HG03442 (cell line): ENCODE results near the gene UXS1.

Source experiments
- ATAC-seq: cut with Tn5 transposase; IDR thresholded peaks from one replicate; pipeline ENCODE4 v1.9.1; 2021; ENCODE audit warnings: mild to moderate bottlenecking, moderate library complexity; ENCODE audit not compliant: unreplicated experiment

The UXS1 gene

DNA sequence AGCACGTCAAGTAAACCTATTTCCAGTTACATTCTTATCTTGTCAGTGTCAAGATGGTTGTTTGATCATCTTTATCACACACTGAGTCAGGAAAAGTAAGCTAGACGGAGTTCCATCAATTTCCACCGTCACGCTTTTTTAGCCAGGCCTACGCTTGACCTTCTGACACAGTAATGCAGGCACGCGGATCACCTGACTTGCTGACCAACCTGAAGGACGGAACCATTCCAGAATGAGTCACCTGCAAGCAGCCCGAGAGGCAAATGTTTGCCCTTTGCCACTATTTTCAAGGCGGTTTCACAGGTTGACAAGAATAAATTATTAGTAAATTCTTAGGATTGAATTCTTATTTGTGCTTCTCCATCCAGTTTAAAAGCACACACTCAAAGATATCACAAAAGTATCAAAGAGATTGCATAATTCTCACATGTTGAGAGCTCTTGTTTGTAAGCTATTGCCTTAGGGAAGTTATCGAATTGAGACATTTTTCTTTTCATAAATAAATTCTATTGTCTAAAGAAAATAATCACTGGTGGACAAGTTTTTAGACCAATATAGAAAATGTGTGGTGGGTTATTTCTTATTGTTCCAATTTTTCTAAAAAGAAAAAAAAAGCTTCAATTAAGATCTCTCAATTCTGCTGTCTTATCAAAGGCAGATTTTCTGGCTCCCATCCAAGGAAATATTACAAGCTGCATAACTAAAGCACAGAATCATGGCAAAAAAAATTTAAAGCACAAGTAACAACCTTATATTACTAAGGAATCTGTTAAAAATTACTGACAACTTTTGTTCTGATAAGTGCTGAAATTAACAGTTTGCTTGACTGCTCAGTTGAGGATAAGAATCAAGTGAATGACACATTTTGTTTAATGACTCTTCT, 31.9 kb downstream of the UXS1 start:
- ATAC-seq, result no peak

GRCh38 chr2:106161341-106161740, 32.8 kb downstream of the UXS1 start:
- ATAC-seq, result no peak

GRCh38 chr2:106160786-106161261, 33.3 kb downstream of the UXS1 start:
- ATAC-seq, result peak; percentile 32

DNA sequence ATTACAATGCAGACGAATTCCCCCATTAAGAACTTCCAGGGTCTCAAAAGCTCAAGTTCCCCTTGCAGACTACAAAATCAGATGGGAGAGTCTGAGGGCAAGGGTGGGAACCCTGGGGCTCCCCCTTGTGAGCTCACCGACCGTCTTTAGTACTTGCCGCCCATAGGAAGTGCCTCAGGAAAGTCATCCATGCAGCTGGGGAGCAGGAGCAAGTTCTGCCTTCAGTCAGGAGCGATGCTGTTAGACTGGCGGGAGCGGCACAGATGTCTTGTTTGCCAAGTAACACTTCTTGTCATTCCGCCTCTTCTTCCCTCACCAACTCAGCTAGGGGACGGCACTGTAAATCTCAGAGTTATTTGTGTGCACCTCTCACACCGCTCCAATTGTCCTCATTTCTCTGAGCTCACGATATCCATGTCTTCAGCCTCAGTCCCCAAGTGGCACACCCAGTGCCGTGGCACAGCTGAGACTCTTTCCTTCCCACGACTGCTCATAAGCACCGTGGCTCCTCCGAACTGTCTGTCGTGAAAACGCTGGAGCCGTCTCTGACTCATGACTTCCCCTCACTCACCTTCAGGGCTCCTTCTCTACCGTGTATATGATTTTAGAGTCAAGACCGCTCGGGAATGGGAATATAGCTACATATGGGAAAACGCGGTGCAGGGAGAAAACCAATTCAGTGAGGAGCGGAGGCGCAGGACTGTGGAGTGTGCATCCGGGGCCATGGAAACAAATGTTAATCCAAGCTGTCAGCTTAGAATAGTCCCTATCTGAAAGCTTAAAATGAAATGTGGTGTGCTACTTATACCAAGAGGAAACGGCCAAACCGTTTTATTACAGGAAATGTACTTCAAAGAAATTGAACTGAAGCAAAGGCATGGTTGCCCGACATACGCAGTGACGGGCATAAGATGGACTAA, 34.0 kb downstream of the UXS1 start:
- peak; percentile 64 for ATAC-seq

DNA sequence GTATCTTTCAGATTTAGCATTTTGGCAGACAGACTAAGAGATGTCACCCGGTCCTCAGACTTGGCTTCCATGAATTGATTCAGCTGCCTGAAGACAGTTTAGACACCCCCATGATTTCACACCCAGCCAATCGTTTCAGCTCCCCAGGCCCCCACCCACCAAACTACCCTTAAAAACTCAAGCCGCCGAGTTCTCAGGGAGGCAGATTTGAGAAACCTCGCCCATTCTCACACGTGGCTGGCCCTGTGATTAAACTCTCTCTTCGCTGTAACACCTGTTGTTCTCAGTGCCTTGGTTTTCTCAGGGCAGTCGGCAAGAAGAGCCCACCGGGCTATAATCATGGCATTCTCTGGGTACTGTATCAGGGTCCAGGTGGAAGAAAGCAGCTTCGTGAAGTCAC, 35.2 kb downstream of the UXS1 start:
- no peak for ATAC-seq

GRCh38 chr2:106158131-106158530, 36.0 kb downstream of the UXS1 start:
- ATAC-seq, result no peak

GRCh38 chr2:106157416-106157815, 36.7 kb downstream of the UXS1 start:
- ATAC-seq, result no peak

DNA sequence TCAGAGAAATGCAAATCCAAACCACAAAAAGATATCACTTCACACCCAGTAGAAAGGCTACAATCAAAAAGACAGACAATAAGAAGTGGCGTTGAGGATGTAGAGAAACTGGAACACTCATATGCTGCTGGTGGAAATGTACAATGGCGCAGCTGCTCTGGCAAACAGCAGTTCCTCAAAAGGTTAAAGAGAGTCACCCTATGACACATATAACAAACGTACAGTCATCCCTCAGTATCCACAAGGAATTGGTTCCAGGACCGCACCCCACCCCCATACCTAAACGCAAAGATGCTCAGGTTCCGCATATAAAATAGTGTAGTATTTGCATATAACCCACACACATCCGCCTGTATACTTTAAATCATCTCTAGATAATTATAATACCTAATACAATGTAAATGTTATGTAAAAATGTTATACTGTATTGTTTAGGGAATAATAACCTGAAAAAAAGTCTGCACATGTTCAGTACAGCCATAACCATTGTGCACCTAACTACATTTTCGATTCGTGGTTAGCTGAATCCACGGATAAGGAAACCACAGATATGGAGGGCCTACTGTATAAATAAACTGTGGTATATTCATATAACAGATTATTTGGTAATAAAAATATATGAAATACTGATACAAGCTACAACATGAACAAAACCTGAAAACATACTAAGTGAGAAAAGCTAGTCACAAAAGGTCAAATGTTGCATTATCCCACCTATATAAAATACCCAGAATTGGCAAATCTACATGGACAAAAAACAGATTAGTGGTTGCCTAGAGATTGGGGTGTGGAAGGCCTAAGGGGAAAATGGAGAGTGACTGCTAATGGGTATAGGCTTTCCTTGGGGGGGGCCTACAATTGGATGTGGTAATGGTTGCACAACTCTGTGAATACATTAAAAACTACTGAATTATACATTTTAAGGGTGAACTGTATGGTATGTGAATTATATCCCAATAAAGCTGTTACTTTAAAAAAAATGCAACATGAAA, 37.5 kb downstream of the UXS1 start:
- ATAC-seq, result no peak

DNA sequence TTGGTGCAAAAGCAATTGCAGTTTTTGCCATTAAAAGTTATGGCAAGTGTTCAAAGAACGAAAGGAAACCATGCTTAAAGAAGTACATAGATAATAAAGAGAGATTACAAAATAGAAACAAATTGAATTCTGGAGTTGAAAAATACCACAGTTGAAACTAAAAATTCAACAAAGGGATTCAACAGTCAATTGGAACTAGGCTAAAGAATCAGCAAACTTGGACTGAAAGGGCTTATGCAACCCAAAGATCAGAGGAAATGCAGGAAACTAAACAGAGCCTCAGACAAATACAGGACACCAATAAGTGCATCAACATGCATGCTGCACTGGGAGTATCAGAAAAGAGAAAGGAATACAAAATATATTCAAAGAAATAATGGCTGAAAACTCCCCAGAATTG, 40.3 kb downstream of the UXS1 start:
- no peak for ATAC-seq

GRCh38 chr2:106147665-106148064, 46.4 kb downstream of the UXS1 start:
- ATAC-seq, result peak; percentile 61

- no peak for ATAC-seq
These were observed 46.9 kb downstream of the UXS1 start for GRCh38 chr2:106147159-106147558.

DNA sequence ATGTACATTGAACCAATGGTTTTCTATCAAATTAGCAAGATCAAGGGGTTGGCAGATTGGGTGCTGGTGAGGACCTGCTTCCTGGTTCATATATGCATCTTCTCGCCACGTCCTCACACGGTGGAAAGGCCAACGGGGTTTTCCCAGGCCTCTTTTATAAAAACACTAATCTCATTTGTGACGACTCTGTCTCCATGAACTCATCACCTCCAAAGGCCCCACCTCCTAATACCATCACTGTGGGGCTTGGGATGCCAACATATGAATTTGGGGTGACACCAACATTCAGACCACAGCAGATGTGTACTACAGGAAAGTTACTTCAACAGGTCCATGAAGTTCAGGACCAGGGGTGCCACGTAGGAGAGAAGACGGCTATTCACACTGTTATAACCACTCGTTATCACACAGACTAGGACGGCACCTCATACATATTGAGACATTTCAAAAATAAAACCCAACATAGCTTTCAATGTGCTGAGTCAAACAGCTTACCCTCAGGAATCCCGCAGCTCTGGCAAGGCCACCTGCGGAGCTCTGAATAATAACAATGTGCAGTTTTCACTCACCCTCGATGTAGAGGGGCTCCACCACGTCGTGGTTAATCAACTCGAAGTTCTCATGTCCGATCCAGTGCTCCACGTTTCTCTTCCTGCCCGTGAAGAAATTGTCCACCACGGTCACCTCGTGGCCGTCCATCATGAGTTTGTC, 49.3 kb downstream of the UXS1 start:
- ATAC-seq, result peak; percentile 35

DNA sequence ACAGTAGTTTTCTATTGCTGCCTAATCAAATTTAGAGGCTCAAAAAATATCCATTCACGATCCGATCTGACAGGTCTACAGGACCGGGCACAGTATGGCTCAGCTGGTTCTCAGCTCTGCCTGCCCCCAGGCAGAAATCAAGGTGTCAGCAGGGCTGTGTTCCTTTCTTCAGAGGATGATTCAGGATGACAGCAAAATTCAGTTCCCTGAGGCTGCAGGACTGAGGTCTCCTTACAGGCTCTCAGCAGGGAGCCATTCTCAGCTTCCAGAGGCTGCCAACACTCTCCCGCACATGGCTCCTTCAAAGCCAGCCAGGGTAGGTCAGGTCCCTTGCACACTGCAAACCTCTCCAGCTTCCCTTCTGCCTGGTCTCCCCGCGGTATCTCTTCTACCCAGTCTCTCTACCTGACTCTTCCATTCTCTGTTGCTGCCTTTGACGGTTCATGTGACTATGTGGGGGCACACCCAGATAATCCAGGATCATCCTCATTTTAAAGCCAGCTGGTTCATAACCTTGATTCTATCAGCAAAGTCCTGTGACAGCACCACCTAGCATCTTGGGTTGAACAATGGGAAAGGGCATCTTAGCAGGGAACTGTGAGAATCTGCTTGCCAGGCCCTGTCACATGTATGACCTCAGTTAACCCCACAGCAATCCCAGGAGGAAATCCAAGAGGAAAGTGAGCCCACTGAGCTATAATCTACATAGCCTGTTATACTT, 50.4 kb downstream of the UXS1 start:
- ATAC-seq, result no peak

DNA sequence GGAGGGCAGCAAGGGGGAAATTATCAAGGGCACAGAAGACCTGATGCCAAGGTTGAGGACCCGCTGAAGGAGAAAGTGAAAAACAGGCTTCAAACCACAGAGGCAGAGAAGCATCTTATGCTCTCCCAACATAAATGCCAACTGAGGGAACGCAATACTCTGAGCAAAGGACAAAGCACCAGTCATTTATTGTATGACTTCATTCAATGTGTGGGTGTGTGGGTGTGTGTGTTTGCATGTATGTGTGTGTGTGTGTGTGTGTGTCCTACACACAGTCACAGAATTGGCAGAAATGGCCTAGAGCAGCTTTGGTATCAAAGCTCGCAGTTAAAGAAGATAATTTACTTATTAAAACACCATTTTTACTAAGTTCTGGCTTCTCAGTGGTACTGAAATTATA, 51.4 kb downstream of the UXS1 start:
- ATAC-seq, result no peak

GRCh38 chr2:106140913-106141312, 53.2 kb downstream of the UXS1 start:
- no peak for ATAC-seq

DNA sequence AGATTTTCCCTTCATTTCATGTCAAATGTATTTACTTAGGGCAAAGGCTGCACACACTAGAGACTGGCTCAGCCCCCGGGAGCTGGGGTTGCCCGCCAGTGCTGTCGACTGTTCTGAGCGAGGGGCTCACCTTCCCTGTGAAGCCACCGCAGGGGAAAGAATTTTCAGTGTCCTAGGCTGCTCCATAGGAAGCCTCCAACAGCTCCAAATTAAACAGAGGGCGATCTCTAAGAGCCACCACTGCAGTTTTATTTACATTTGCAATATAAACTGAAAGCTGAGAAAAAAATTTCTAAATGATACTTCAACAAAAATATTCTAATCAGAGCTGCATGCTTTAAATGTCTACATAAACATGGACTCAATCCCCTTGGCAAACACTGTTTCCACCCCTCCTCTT, 54.0 kb downstream of the UXS1 start:
- ATAC-seq, result no peak

DNA sequence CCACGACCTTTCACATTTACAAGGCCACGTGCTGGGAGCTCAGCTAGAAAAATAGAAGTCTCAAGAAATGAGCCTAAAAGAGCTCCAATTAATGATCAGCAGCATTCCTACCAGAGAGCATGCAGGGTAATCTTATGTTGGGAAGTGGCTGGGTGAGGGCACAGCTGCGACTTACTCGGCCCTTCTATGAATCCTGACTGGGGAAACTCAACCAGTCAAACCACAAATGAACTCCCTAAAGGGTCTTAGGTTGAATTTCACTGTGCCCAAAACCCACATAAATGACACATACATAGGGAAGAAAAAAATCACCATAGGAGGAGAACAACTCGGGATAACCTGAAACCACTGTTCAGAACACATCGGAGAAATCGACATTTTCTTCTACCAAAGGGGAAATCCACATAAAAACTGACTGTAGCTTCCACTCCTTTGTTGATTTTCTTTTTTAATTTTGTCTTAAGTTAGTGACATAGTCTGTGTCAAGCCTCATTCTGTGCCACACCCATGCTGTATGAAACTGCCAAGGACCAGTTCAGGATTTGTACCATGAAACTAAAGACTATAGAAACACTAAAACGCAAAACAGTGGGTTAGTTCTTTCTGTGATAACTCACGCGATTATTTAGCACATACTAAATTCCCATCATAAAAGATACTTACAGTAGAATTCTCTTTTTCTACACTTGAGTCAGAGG, 54.7 kb downstream of the UXS1 start:
- ATAC-seq, result no peak

GRCh38 chr2:106138543-106139237, 55.4 kb downstream of the UXS1 start:
- no peak for ATAC-seq
